C4-2B (cell line): Measurements from ENCODE around the gene NRG2.
A peak's percentile ranks its signal among the peaks of the same experiment; 100 is the strongest.

Source experiments
- H3K27ac ChIP-seq: fragments of 450-650 bp; 2 replicates; pipeline ENCODE4 v1.5.1; 2017
- ZFX ChIP-seq: fragments of 450-650 bp; IDR thresholded peaks from 2 replicates; pipeline ENCODE4 v1.6.1; 2017
- TF ChIP-seq, protein P1 (sequence below): fragments of 450-650 bp; conservative IDR thresholded peaks from 2 replicates; pipeline ENCODE4 v1.5.1; 2017; ENCODE audit warnings: mild to moderate bottlenecking

NRG2 gene

DNA sequence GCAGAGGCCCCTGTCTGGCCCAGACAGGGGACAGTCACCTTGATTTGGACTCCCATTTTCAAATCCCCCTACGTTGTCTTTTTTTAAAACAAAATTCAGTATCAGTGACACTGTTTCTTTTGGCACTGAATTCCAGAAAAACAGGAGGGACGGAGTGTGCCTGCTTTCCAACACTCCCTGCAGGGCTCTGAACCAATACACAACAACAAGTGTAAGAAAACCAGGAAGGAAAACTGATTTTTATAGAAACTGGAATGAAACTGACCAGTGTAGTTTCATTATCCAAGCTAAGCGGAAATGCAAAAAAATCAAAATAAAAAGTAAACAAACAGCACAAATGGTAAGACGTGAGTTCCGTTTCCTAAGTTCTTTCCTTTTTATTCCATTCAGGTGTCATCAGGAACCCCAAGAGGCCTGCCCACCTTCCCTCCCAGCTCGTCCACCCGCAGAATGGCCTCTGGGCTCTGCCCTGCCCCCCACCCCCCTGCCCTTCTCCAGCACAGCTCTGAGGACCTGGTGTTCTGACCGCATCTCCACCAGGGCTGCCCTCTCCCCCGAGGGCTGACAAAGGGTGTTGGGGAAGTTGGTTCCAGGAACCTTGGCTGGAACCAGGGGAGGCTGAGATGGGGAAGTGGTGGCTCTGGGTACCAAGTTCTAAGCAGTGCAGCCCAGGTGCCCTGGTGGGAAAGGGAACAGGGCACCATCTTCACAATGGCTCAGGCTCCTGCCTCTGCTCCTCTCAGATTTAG, 173.9 kb downstream of the NRG2 start:
- TF ChIP-seq, protein P1, sequence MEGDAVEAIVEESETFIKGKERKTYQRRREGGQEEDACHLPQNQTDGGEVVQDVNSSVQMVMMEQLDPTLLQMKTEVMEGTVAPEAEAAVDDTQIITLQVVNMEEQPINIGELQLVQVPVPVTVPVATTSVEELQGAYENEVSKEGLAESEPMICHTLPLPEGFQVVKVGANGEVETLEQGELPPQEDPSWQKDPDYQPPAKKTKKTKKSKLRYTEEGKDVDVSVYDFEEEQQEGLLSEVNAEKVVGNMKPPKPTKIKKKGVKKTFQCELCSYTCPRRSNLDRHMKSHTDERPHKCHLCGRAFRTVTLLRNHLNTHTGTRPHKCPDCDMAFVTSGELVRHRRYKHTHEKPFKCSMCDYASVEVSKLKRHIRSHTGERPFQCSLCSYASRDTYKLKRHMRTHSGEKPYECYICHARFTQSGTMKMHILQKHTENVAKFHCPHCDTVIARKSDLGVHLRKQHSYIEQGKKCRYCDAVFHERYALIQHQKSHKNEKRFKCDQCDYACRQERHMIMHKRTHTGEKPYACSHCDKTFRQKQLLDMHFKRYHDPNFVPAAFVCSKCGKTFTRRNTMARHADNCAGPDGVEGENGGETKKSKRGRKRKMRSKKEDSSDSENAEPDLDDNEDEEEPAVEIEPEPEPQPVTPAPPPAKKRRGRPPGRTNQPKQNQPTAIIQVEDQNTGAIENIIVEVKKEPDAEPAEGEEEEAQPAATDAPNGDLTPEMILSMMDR: no peak
- no peak for TF ChIP-seq ZFX
- peak overlapping the region; percentile 75 for H3K27ac ChIP-seq

GRCh38 chr5:139867581-139867980, 175.5 kb downstream of the NRG2 start:
- TF ChIP-seq, protein P1: no peak
- no peak for TF ChIP-seq ZFX
- no peak overlapping the region for H3K27ac ChIP-seq

- TF ChIP-seq, protein P1: no peak
- TF ChIP-seq ZFX: no peak
- no peak overlapping the region for H3K27ac ChIP-seq
Measured at GRCh38 chr5:139867109-139867508, 176.0 kb downstream of the NRG2 start.

DNA sequence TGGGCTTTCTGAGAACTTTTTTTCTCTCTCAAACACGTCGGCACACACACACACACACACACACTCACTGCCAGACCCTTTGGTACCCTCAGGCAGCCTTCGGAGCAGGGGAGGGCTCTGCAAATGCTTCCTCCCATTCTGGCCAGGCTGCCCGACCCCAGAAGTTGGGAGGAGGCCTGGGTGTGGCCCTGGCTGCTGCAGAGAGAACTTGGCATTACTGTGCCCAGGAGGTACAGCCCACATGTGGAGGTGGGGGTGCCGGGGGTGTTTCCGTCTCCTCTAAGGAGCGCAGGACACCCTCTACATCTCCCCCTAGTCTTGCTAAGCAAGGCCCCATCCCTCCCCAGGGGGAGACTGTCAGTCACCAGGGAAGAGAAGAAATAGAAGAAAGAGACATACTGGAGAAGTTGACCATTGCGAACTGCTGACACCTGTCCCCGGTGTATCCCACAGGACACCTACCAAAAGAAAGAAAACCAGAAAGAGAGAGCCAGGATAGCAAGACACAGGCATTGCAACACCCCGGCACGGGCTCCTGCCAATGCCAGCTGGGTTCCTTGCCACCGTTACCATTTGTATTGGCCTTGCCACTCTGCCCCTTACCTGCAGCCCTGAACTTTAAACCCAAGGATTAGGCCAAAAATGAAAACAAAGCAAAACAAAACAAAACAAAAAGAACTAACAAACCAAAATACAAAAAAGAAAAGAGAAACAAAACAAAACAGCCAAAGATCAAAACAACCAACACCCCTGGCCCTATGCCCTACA, 178.2 kb downstream of the NRG2 start:
- no peak for TF ChIP-seq ZFX
- no peak overlapping the region for H3K27ac ChIP-seq

- no peak overlapping the region for H3K27ac ChIP-seq
- TF ChIP-seq, protein P1: peak; percentile 92
- TF ChIP-seq ZFX: no peak
Measured at GRCh38 chr5:139863855-139864558, 179.1 kb downstream of the NRG2 start.

DNA sequence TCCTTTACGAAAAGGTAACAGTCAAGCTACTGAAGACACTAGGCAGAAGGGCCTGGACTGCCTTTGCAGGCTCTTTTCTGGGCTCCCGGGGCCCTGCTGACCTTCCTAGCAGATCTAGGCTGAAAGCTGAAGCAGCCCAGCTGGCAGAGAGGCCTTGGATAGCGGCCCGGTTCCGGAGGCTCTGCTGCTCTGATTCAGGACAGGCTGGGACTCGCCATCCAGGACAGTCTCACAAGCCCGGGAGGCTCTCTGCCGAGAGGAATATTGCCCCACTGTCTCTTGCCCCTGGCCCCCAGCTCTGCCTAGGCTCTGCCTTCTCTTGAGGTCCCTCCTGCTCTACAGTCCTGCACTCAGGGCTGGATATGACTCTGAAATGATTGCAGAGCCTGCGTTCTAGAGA, 179.7 kb downstream of the NRG2 start:
- TF ChIP-seq, protein P1: no peak
- no peak for TF ChIP-seq ZFX
- H3K27ac ChIP-seq: no peak overlapping the region

GRCh38 chr5:139862803-139863202, 180.3 kb downstream of the NRG2 start:
- H3K27ac ChIP-seq: no peak overlapping the region
- TF ChIP-seq ZFX: no peak
- TF ChIP-seq, protein P1: no peak
